Panc1 (cell line): ENCODE results near the gene RGS6.

Source experiments
- POLR2AphosphoS5 ChIP-seq: IDR thresholded peaks from 2 replicates; pipeline ENCODE4 v1.6.1; 2012; ENCODE audit warnings: mild to moderate bottlenecking, low read depth, low read length, moderate library complexity
- SIN3A ChIP-seq: IDR thresholded peaks from 2 replicates; pipeline ENCODE4 v1.6.1; 2012; ENCODE audit warnings: low read depth, mild to moderate bottlenecking, low read length, moderate library complexity, borderline replicate concordance; ENCODE audit not compliant: insufficient read depth
- TCF7L2 ChIP-seq: IDR thresholded peaks from 2 replicates; pipeline ENCODE4 v1.6.1; 2011; ENCODE audit warnings: mild to moderate bottlenecking, low read depth, low read length, inconsistent platforms
- TF ChIP-seq, protein P1 (sequence below): fragments of 450-650 bp; IDR thresholded peaks from 2 replicates; pipeline ENCODE4 v1.5.1; 2017; ENCODE audit warnings: mild to moderate bottlenecking
- TF ChIP-seq, protein P2 (sequence below), 2 experiments: IDR thresholded peaks; 2 replicates each; pipeline ENCODE4 v1.6.1; 2011 to 2012; ENCODE audit warnings: low read depth in 2 of 2, control low read depth in 1 of 2, low read length in 1 of 2, mild to moderate bottlenecking in 1 of 2, moderate library complexity in 1 of 2; ENCODE audit not compliant: insufficient read depth in 1 of 2

DNA sequence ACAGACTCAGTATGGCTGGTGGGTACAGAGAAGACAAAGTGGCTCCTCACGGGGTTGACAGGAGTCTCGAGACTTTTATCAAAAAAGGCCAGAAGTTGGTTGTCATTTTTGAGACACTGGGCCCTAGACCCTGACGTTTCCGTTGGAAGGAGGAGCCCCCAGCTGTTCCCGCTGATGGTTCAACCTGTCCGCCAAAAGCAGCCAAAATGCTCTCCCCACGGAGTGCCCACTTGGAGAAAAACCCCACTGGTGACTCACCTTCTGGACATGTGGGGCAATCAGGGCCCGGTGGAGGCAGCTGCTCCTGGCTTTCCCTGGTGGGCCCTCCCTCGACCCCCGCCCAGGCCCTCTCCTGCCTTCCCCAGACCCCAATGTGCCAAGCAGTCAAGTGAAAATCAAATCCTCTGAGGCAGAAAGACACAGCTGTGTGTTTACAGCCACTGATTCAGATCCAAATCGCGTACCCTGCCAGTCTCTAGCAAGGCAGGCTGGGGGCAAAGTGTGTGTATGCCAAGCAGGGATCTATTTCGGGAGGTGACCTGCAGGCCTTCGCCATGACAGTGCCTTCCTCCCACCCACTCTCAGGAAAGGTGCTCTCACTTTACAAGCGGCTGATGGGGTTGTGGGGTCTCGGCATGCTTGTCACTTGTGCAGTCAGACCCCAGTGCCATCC, 614.3 kb downstream of the RGS6 start:
- TF ChIP-seq TCF7L2 (no peak), SIN3A (no peak), POLR2AphosphoS5 (no peak)
- TF ChIP-seq, protein P1, sequence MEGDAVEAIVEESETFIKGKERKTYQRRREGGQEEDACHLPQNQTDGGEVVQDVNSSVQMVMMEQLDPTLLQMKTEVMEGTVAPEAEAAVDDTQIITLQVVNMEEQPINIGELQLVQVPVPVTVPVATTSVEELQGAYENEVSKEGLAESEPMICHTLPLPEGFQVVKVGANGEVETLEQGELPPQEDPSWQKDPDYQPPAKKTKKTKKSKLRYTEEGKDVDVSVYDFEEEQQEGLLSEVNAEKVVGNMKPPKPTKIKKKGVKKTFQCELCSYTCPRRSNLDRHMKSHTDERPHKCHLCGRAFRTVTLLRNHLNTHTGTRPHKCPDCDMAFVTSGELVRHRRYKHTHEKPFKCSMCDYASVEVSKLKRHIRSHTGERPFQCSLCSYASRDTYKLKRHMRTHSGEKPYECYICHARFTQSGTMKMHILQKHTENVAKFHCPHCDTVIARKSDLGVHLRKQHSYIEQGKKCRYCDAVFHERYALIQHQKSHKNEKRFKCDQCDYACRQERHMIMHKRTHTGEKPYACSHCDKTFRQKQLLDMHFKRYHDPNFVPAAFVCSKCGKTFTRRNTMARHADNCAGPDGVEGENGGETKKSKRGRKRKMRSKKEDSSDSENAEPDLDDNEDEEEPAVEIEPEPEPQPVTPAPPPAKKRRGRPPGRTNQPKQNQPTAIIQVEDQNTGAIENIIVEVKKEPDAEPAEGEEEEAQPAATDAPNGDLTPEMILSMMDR = no peak
- TF ChIP-seq, protein P2, sequence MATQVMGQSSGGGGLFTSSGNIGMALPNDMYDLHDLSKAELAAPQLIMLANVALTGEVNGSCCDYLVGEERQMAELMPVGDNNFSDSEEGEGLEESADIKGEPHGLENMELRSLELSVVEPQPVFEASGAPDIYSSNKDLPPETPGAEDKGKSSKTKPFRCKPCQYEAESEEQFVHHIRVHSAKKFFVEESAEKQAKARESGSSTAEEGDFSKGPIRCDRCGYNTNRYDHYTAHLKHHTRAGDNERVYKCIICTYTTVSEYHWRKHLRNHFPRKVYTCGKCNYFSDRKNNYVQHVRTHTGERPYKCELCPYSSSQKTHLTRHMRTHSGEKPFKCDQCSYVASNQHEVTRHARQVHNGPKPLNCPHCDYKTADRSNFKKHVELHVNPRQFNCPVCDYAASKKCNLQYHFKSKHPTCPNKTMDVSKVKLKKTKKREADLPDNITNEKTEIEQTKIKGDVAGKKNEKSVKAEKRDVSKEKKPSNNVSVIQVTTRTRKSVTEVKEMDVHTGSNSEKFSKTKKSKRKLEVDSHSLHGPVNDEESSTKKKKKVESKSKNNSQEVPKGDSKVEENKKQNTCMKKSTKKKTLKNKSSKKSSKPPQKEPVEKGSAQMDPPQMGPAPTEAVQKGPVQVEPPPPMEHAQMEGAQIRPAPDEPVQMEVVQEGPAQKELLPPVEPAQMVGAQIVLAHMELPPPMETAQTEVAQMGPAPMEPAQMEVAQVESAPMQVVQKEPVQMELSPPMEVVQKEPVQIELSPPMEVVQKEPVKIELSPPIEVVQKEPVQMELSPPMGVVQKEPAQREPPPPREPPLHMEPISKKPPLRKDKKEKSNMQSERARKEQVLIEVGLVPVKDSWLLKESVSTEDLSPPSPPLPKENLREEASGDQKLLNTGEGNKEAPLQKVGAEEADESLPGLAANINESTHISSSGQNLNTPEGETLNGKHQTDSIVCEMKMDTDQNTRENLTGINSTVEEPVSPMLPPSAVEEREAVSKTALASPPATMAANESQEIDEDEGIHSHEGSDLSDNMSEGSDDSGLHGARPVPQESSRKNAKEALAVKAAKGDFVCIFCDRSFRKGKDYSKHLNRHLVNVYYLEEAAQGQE (IDR thresholded peaks at IDR 0.05; ENCODE audit: insufficient read depth in 1 of 2, low read depth in 2 of 2, low read length in 1 of 2) = no peak
